ENCODE results near the gene KIRREL3.

KIRREL3 gene

GRCh38 chr11:126522152-126522551, 478.4 kb downstream of the KIRREL3 start:
- DNase-seq = no peak

GRCh38 chr11:126521196-126521595, 479.4 kb downstream of the KIRREL3 start:
- no peak for DNase-seq

GRCh38 chr11:126519764-126520734, 480.5 kb downstream of the KIRREL3 start:
- DNase-seq = no peak

GRCh38 chr11:126518972-126519690, 481.4 kb downstream of the KIRREL3 start:
- DNase-seq = no peak

- DNase-seq = no peak
These were observed 482.2 kb downstream of the KIRREL3 start for GRCh38 chr11:126518071-126518971.

- no peak for DNase-seq
These were observed 485.1 kb downstream of the KIRREL3 start for GRCh38 chr11:126515501-126515900.

GRCh38 chr11:126514061-126514693, 486.4 kb downstream of the KIRREL3 start:
- no peak for DNase-seq

GRCh38 chr11:126512741-126513715, 487.5 kb downstream of the KIRREL3 start:
- no peak for DNase-seq

- no peak for DNase-seq
These were observed 488.3 kb downstream of the KIRREL3 start for GRCh38 chr11:126512251-126512650.

GRCh38 chr11:126511475-126512115, 489.0 kb downstream of the KIRREL3 start:
- DNase-seq = no peak

GRCh38 chr11:126510621-126511370, 489.8 kb downstream of the KIRREL3 start:
- no peak for DNase-seq

GRCh38 chr11:126507646-126508045, 492.9 kb downstream of the KIRREL3 start:
- DNase-seq = no peak

GRCh38 chr11:126506789-126507188, 493.8 kb downstream of the KIRREL3 start:
- no peak for DNase-seq

GRCh38 chr11:126502982-126503381, 497.6 kb downstream of the KIRREL3 start:
- DNase-seq = no peak

- DNase-seq = no peak
These were observed 498.4 kb downstream of the KIRREL3 start for GRCh38 chr11:126502159-126502558.

- DNase-seq = no peak
These were observed 498.9 kb downstream of the KIRREL3 start for GRCh38 chr11:126501641-126502040.

GRCh38 chr11:126500981-126501380, 499.6 kb downstream of the KIRREL3 start:
- no peak for DNase-seq

- no peak for DNase-seq
These were observed 501.3 kb downstream of the KIRREL3 start for GRCh38 chr11:126499131-126499752.

- no peak for DNase-seq
These were observed 502.3 kb downstream of the KIRREL3 start for GRCh38 chr11:126498281-126498680.
